ENCODE results near the gene HYDIN. TPM values are rescaled to one million over a fixed set of nuclear protein-coding genes. Genes with fewer than 3 reads are reported as not detected.
"Not testable (repeated sequence)": the region's sequence is repeated elsewhere in the genome, so short reads cannot be mapped to it uniquely, and the experiment has no call there.

HYDIN gene
- total and polyA plus RNA-seq, 2 experiments from 2014 or later = 0.04 to 0.67 TPM

DNA sequence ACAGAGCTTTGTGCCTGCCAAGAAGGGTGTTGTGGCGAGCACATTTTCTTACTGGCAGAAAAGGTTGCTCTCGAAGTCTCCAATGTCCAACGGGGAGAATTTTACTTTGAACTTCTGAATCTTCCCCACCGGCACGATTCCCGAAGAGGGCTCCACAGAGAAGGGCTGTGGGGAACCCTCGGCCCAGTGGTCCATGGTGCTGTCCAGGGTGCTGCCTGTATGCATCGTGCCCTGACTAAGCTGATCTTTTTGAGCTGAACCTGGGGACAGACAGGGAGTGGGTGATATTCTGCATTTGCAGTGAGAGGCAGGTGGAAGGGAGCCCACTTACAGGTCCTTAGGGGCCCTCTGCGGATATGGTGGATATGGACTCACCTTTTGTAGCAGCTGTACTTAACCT, 368.5 kb downstream of the HYDIN start:
- not testable (repeated sequence) for H3K27ac ChIP-seq; DNase-seq (ENCODE audit: low spot score); H3K4me2 ChIP-seq; H3K4me1 ChIP-seq (ENCODE audit: insufficient read depth); H3K9me2 ChIP-seq (replicated peaks; ENCODE audit: insufficient read depth); H3K36me3 ChIP-seq (replicated peaks; ENCODE audit: insufficient read depth, low read depth); H4K20me1 ChIP-seq (ENCODE audit: insufficient read depth, poor library complexity, severe bottlenecking); H3K9me3 ChIP-seq (ENCODE audit: low read depth); H2AFZ ChIP-seq; H3K27me3 ChIP-seq; H3K4me3 ChIP-seq; H3K79me2 ChIP-seq
- 56% methylated on average over 7 of the region's 9 CpGs for WGBS (ENCODE audit: low lambda C conversion rate, missing lambda C conversion rate)

DNA sequence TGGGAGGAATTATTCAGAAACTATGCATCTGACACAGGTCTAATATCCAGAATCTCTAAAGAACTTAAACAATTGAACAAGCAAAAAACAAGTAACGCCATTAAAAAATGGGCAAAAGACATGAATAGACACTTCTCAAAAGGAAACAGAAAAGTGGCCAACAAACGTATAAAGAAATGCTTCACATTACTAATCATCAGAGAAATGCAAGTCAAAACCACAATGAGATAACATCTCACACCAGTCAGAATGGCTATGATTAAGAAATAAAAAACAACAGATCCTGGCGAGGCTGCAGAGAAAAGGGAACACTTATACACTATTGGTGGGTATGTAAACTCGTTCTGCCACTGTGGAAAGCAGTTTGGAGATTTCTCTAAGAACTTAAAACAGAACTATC, 379.2 kb downstream of the HYDIN start:
- H3K9me2 ChIP-seq (replicated peaks; ENCODE audit: insufficient read depth); H3K4me3 ChIP-seq; H3K4me1 ChIP-seq (ENCODE audit: insufficient read depth); H3K36me3 ChIP-seq (replicated peaks; ENCODE audit: insufficient read depth, low read depth); H2AFZ ChIP-seq; H3K79me2 ChIP-seq; H3K27ac ChIP-seq; DNase-seq (ENCODE audit: low spot score); H3K9me3 ChIP-seq (ENCODE audit: low read depth); H4K20me1 ChIP-seq (ENCODE audit: insufficient read depth, poor library complexity, severe bottlenecking); H3K4me2 ChIP-seq; H3K27me3 ChIP-seq: not testable (repeated sequence)
- 64% methylated on average over 4 of the region's 4 CpGs for WGBS (ENCODE audit: low lambda C conversion rate, missing lambda C conversion rate)

- H3K9me3 ChIP-seq (ENCODE audit: low read depth); H3K9me2 ChIP-seq (replicated peaks; ENCODE audit: insufficient read depth); H3K4me2 ChIP-seq; H3K36me3 ChIP-seq (replicated peaks; ENCODE audit: insufficient read depth, low read depth); DNase-seq (ENCODE audit: low spot score); H3K4me1 ChIP-seq (ENCODE audit: insufficient read depth); H3K79me2 ChIP-seq; H3K27ac ChIP-seq; H2AFZ ChIP-seq; H3K27me3 ChIP-seq; H4K20me1 ChIP-seq (ENCODE audit: insufficient read depth, poor library complexity, severe bottlenecking); H3K4me3 ChIP-seq: not testable (repeated sequence)
- WGBS (ENCODE audit: low lambda C conversion rate, missing lambda C conversion rate) = 91% methylated on average over 1 of the region's 4 CpGs
Measured at GRCh38 chr16:70823498-70824118, 406.9 kb downstream of the HYDIN start.

DNA sequence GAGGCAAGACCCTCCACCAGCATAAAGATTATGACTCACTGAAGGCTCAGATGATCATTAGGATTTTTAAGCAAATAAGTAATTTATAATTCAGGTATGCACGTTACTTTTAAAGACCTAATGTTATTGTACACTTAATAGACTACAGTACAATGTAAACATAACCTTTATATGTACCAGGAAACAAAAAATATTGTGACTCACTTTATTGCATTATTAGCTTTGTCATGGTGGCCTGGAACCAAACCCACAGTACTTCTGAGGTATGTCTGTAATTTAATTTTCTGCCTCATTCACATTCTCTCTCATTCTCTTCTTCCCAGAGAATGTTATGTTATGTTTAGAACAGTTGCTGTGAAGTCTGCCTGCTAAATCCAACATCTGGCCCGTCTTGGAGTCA, 407.8 kb downstream of the HYDIN start:
- H3K27me3 ChIP-seq; H3K27ac ChIP-seq; H2AFZ ChIP-seq; H3K9me3 ChIP-seq (ENCODE audit: low read depth); H3K4me2 ChIP-seq; DNase-seq (ENCODE audit: low spot score); H4K20me1 ChIP-seq (ENCODE audit: insufficient read depth, poor library complexity, severe bottlenecking); H3K4me3 ChIP-seq; H3K4me1 ChIP-seq (ENCODE audit: insufficient read depth); H3K9me2 ChIP-seq (replicated peaks; ENCODE audit: insufficient read depth); H3K36me3 ChIP-seq (replicated peaks; ENCODE audit: insufficient read depth, low read depth); H3K79me2 ChIP-seq: not testable (repeated sequence)
- WGBS (ENCODE audit: low lambda C conversion rate, missing lambda C conversion rate) = 11% methylated on average over 1 of the region's 2 CpGs

- not testable (repeated sequence) for DNase-seq (ENCODE audit: low spot score); H3K9me3 ChIP-seq (ENCODE audit: low read depth); H3K4me2 ChIP-seq; H3K79me2 ChIP-seq; H3K4me3 ChIP-seq; H4K20me1 ChIP-seq (ENCODE audit: insufficient read depth, poor library complexity, severe bottlenecking); H3K36me3 ChIP-seq (replicated peaks; ENCODE audit: insufficient read depth, low read depth); H3K9me2 ChIP-seq (replicated peaks; ENCODE audit: insufficient read depth); H3K4me1 ChIP-seq (ENCODE audit: insufficient read depth); H3K27me3 ChIP-seq; H3K27ac ChIP-seq; H2AFZ ChIP-seq
- 82% methylated on average over 12 of the region's 13 CpGs for WGBS (ENCODE audit: low lambda C conversion rate, missing lambda C conversion rate)
Measured at GRCh38 chr16:70818088-70818487, 412.4 kb downstream of the HYDIN start.

DNA sequence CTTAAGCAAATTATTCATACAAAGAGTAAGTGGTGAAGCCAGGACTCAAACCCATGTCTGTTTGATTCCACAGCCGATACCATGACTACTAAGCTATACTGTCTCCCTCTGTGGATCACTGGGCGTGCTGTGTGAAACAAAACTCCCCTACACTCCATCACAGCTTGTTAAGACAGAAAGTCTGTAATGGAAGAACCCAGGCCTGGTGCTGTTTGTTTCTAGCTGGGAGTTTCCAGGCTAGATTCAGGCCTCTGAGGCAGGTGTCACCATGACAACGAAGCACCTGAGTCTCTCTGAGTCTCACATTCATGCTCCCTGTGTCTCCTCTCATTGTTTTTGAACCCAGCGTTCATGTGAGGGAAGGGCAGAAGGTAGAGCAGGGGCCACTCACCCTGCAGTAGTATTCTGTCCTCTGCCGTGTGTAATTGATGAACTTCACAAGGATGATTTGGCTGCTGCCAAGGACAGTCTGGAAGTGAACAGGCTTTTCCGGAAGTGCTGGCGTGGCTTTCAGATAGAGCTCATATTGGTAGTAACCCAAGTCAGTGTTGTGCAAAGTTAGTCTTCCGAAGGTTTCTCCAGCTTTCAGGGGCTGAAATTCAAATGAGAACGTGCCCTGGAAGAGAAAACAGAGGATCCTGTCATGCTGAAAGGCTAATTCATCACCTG, 421.0 kb downstream of the HYDIN start:
- H3K27ac ChIP-seq = no peak overlapping the region
- no peak for DNase-seq (ENCODE audit: low spot score)
- no peaks in the 10 kb centered on the region for H3K9me2 ChIP-seq (replicated peaks; ENCODE audit: insufficient read depth)
- H3K4me1 ChIP-seq (ENCODE audit: insufficient read depth) = no peaks in the 10 kb centered on the region
- WGBS (ENCODE audit: low lambda C conversion rate, missing lambda C conversion rate) = 75% methylated on average over 9 of the region's 9 CpGs
- no peak overlapping the region for H3K4me2 ChIP-seq
- no peak overlapping the region for H2AFZ ChIP-seq
- H3K79me2 ChIP-seq = no peaks in the 10 kb centered on the region
- peaks cover 17% of the 10 kb centered on the region for H3K27me3 ChIP-seq
- no peak overlapping the region for H3K4me3 ChIP-seq
- TF ChIP-seq CTCF (IDR thresholded peaks at IDR 0.05; ENCODE audit: poor library complexity) (no peak), EZH2 (IDR thresholded peaks at IDR 0.05; ENCODE audit: borderline replicate concordance) (no peak), EZH2phosphoT487 (IDR thresholded peaks at IDR 0.05; ENCODE audit: low read depth, severe bottlenecking, unreplicated experiment) (no peak)
- no peaks in the 10 kb centered on the region for H3K9me3 ChIP-seq (ENCODE audit: low read depth)
- no peaks in the 10 kb centered on the region for H4K20me1 ChIP-seq (ENCODE audit: insufficient read depth, poor library complexity, severe bottlenecking)
- no peaks in the 10 kb centered on the region for H3K36me3 ChIP-seq (replicated peaks; ENCODE audit: insufficient read depth, low read depth)
